Calu3 (cell line): ENCODE measurements around the gene IDI2. TPM values are rescaled to one million over a fixed set of nuclear protein-coding genes. Genes with fewer than 3 reads are reported as not detected.

Experiments
- BruUV-seq: library from RNA; stranded (reverse); fragments of 400-500 nt; replicated peaks from 2 replicates; lab custom pipeline; 2021; lab: Mats Ljungman, UMichigan
- CTCF ChIA-PET: fragments of 300-600 bp; sonication (Branson Sonifier 250); formaldehyde crosslinking; loops from one replicate; lab custom pipeline; 2022; ENCODE audit warnings: antibody characterized with exemption; lab: Charles Lee
- DNase-seq: peaks from one replicate; pipeline ENCODE4 v3.0.0; 2022
- H3K27ac Mint-ChIP-seq: one replicate; pipeline ENCODE4 v1.8.0; 2022; ENCODE audit warnings: mixed read lengths; ENCODE audit not compliant: unreplicated experiment
- H3K27me3 Mint-ChIP-seq: one replicate; pipeline ENCODE4 v1.8.0; 2022; ENCODE audit warnings: mixed read lengths; ENCODE audit not compliant: unreplicated experiment
- H3K36me3 Mint-ChIP-seq: one replicate; pipeline ENCODE4 v1.8.0; 2022; ENCODE audit warnings: mild to moderate bottlenecking, moderate library complexity, mixed read lengths; ENCODE audit not compliant: insufficient read depth, unreplicated experiment
- H3K4me1 Mint-ChIP-seq: one replicate; pipeline ENCODE4 v1.8.0; 2022; ENCODE audit warnings: mild to moderate bottlenecking, low read depth, mixed read lengths; ENCODE audit not compliant: unreplicated experiment
- H3K4me3 Mint-ChIP-seq: one replicate; pipeline ENCODE4 v1.8.0; 2022; ENCODE audit warnings: mild to moderate bottlenecking, low read depth, moderate library complexity, mixed read lengths; ENCODE audit not compliant: unreplicated experiment
- H3K9me3 Mint-ChIP-seq: one replicate; pipeline ENCODE4 v1.8.0; 2022; ENCODE audit warnings: low read depth, mixed read lengths; ENCODE audit not compliant: unreplicated experiment
- CTCF ChIP-seq: fragments of 200-600 bp; IDR thresholded peaks from one replicate; pipeline ENCODE4 v1.8.0; 2022; ENCODE audit warnings: antibody characterized with exemption; ENCODE audit not compliant: unreplicated experiment
- intact Hi-C: fragments of 100-400 bp; cut with micrococcal nuclease; formaldehyde crosslinking; loops from one replicate; pipeline ENCODE4 v1.10.0; 2022; ENCODE audit not compliant: unreplicated experiment
- total RNA-seq: library from RNA; stranded (reverse); gene quantifications from 2 replicates; pipeline ENCODE4 v1.2.3, GENCODE V29; 2022

The IDI2 gene
- total RNA-seq, 1 experiment from 2014 or later, result not detected

- CTCF ChIA-PET, result no interaction called here
- no TSS peak for BruUV-seq
Measured at GRCh38 chr10:1061930-1062774, 36.5 kb upstream of the IDI2 start.

DNA sequence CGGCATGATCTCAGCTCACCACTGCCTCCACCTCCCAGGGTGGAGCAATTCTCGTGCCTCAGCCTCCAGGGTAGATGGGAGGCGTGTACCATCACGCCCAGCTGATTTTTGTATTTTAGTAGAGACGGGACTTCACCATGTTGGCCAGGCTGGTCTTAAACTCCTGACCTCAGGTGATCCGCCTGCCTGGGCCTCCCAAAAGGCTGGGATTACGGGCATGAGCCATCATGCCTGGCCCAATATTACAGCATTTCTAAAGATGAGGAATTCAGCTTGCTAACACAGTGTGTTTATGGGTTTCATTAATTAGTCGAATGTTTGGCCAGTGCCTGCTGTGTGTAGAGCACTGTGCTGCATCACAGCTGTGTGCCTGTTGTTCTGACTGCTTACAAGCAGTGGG lies 34.2 kb upstream of the IDI2 start:
- no peak for TF ChIP-seq CTCF
- no peak for DNase-seq
- CTCF ChIA-PET, result no interaction called here
- peaks cover 47% of the 10 kb centered on the region for H3K36me3 Mint-ChIP-seq
- no peak overlapping the region for H3K4me3 Mint-ChIP-seq
- BruUV-seq, result no TSS peak
- H3K27me3 Mint-ChIP-seq, result no peaks in the 10 kb centered on the region
- intact Hi-C loops, result no loop called here
- no peaks in the 10 kb centered on the region for H3K9me3 Mint-ChIP-seq
- peaks cover 39% of the 10 kb centered on the region for H3K4me1 Mint-ChIP-seq
- no peak overlapping the region for H3K27ac Mint-ChIP-seq

More at GRCh38 chr10:1061930-1062774, 36.5 kb upstream of the IDI2 start:
- H3K9me3 Mint-ChIP-seq, result no peaks in the 10 kb centered on the region
- no peak overlapping the region for H3K4me3 Mint-ChIP-seq
- H3K36me3 Mint-ChIP-seq, result peaks cover 25% of the 10 kb centered on the region
- DNase-seq, result no peak
- H3K27me3 Mint-ChIP-seq, result no peaks in the 10 kb centered on the region
- H3K27ac Mint-ChIP-seq, result peak overlapping the region; percentile 43
- peaks cover 40% of the 10 kb centered on the region for H3K4me1 Mint-ChIP-seq
- no peak for TF ChIP-seq CTCF
- intact Hi-C loops, result no loop called here

GRCh38 chr10:1058017-1058416 lies 32.4 kb upstream of the IDI2 start:
- no peak for TF ChIP-seq CTCF
- CTCF ChIA-PET, result no interaction called here
- peak overlapping the region; percentile 33 for H3K27ac Mint-ChIP-seq
- H3K9me3 Mint-ChIP-seq, result no peaks in the 10 kb centered on the region
- BruUV-seq, result no TSS peak
- peaks cover 52% of the 10 kb centered on the region for H3K4me1 Mint-ChIP-seq
- peak overlapping the region; percentile 100 for H3K4me3 Mint-ChIP-seq
- intact Hi-C loops, result no loop called here
- peaks cover 49% of the 10 kb centered on the region for H3K36me3 Mint-ChIP-seq
- DNase-seq, result no peak
- H3K27me3 Mint-ChIP-seq, result no peaks in the 10 kb centered on the region

DNA sequence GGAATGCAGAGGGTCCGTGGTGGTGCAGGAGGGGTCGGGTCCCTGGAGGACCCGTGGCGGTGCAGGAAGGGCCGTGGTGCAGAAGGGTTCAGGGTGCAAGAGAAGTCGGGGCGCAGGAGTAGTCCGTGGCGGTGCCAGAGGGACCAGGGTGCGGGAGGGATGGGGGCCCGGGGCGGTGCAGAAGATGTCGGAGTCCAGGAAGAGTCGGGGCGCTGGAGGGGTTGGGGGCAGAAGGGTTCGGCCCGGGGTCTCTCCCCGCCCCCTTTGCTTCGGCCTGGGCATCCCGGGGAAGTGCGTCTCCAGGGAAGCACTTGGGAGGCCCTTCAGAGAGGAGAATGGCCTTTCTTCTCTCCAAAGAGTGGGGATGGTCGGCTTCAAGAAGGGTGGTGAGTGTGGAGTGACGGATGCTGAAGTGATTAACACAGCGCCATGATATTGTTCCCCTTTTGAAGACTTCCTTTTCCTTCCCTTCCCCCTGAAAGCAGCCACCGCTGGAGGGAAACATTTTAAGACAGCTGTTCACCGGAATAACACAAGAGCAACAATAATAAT lies 31.5 kb upstream of the IDI2 start:
- Mint-ChIP-seq H3K9me3 (no peaks in the 10 kb centered on the region), H3K27ac (peak overlapping the region; percentile 86), H3K4me1 (peaks cover 51% of the 10 kb centered on the region), H3K27me3 (no peaks in the 10 kb centered on the region), H3K36me3 (peaks cover 54% of the 10 kb centered on the region), H3K4me3 (peak overlapping the region; percentile 100)
- no peak for TF ChIP-seq CTCF
- CTCF ChIA-PET, result no interaction called here
- DNase-seq, result no peak
- BruUV-seq, result no TSS peak
- intact Hi-C loops, result no loop called here
